ENCODE data around the gene HERC4. TPM values are rescaled to one million over a fixed set of nuclear protein-coding genes. Genes with fewer than 3 reads are reported as not detected.

The HERC4 gene
- total RNA-seq, 1 experiment from 2014 or later = 95.2 TPM

DNA sequence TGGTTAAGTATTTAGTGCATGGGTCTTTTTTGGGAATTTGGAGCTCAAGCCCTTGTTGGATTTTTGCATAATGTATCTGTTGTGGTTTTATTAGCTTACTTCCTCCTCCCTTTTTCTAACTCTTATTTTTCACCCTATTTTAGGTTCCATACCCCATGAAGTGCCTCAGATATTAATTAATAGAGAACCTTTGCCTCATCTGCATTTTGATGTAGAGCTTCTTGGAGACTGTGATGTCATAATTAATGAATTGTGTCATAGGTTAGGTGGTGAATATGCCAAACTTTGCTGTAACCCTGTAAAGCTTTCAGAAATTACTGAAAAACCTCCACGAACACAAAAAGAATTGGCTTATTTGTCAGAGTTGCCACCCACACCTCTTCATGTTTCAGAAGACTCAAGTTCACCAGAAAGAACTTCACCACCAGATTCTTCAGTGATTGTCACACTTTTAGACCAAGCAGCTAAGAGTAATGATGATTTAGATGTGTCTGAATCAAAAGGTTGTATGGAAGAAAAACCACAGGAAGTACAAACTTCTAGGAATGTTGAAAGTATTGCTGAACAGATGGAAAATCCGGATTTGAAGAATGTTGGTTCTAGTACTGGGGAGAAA is 162.6 kb downstream of the HERC4 start:
- intact Hi-C loops (cut with micrococcal nuclease; ENCODE audit: unreplicated experiment) = no loop called here
- Mint-ChIP-seq H3K27ac (ENCODE audit: unreplicated experiment) (no peak overlapping the region), H3K27me3 (ENCODE audit: unreplicated experiment) (no peaks in the 10 kb centered on the region), H3K4me3 (ENCODE audit: low read depth, unreplicated experiment) (no peak overlapping the region), H3K4me1 (ENCODE audit: low read depth, unreplicated experiment) (no peaks in the 10 kb centered on the region), H3K36me3 (ENCODE audit: insufficient read depth, unreplicated experiment) (peaks cover 65% of the 10 kb centered on the region), H3K9me3 (ENCODE audit: low read depth, unreplicated experiment) (no peaks in the 10 kb centered on the region)
- no TSS peak for BruUV-seq (replicated peaks)
- CTCF ChIA-PET = interaction anchor here (0.5 kb wide), 1 partner anchor 380 kb away, joined by 4 read pairs; no protein-coding TSS in a partner anchor
- DNase-seq = no peak
- TF ChIP-seq, protein P1, sequence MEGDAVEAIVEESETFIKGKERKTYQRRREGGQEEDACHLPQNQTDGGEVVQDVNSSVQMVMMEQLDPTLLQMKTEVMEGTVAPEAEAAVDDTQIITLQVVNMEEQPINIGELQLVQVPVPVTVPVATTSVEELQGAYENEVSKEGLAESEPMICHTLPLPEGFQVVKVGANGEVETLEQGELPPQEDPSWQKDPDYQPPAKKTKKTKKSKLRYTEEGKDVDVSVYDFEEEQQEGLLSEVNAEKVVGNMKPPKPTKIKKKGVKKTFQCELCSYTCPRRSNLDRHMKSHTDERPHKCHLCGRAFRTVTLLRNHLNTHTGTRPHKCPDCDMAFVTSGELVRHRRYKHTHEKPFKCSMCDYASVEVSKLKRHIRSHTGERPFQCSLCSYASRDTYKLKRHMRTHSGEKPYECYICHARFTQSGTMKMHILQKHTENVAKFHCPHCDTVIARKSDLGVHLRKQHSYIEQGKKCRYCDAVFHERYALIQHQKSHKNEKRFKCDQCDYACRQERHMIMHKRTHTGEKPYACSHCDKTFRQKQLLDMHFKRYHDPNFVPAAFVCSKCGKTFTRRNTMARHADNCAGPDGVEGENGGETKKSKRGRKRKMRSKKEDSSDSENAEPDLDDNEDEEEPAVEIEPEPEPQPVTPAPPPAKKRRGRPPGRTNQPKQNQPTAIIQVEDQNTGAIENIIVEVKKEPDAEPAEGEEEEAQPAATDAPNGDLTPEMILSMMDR (IDR thresholded peaks at IDR 0.05; ENCODE audit: unreplicated experiment) = no peak

DNA sequence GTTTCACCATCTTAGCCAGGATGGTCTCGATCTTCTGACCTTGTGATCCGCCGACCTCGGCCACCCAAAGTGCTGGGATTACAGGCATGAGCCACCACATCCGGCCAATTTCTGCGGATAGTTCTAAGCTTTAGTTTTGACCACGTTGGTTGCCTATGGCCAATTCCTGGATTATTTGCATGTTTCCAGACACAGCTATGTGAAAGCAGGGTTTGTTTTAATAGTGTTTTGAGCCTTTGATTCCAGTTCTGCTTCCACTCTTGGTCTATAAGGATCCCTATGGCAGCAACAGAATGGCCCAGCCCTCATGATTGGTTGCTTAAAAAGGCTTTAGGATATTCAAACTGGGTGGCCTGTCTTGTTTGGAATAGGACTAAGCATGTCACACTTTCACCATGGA is 171.5 kb downstream of the HERC4 start:
- Mint-ChIP-seq H3K27me3 (ENCODE audit: unreplicated experiment) (no peaks in the 10 kb centered on the region), H3K9me3 (ENCODE audit: low read depth, unreplicated experiment) (no peaks in the 10 kb centered on the region), H3K36me3 (ENCODE audit: insufficient read depth, unreplicated experiment) (peaks cover 13% of the 10 kb centered on the region), H3K4me3 (ENCODE audit: low read depth, unreplicated experiment) (no peak overlapping the region), H3K27ac (ENCODE audit: unreplicated experiment) (no peak overlapping the region), H3K4me1 (ENCODE audit: low read depth, unreplicated experiment) (no peaks in the 10 kb centered on the region)
- CTCF ChIA-PET = no interaction called here
- TF ChIP-seq, protein P1 (IDR thresholded peaks at IDR 0.05; ENCODE audit: unreplicated experiment) = no peak
- no TSS peak for BruUV-seq (replicated peaks)
- no peak for DNase-seq
- intact Hi-C loops (cut with micrococcal nuclease; ENCODE audit: unreplicated experiment) = no loop called here

DNA sequence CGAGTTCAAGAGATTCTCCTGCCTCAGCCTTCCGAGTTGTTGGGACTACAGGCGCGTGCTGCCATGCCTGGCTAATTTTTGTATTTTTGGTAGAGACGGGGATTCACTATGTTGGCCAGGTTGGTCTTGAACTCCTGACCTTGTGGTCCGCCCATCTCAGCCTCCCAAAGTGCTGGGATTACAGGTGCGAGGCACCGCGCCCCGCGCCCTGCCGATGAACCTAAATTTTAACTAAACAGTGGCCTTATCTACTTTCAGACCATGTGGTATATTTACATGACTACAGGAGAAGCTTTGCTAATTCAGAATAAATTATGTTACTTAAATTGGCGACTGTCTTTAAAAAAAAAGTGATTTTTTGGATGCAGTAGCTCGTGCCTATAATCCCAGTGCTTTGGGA is 181.4 kb downstream of the HERC4 start:
- Mint-ChIP-seq H3K27ac (ENCODE audit: unreplicated experiment) (no peak overlapping the region), H3K36me3 (ENCODE audit: insufficient read depth, unreplicated experiment) (peaks cover 62% of the 10 kb centered on the region), H3K9me3 (ENCODE audit: low read depth, unreplicated experiment) (no peaks in the 10 kb centered on the region), H3K4me1 (ENCODE audit: low read depth, unreplicated experiment) (no peaks in the 10 kb centered on the region), H3K27me3 (ENCODE audit: unreplicated experiment) (no peaks in the 10 kb centered on the region), H3K4me3 (ENCODE audit: low read depth, unreplicated experiment) (no peak overlapping the region)
- TF ChIP-seq, protein P1 (IDR thresholded peaks at IDR 0.05; ENCODE audit: unreplicated experiment) = no peak
- CTCF ChIA-PET = interaction anchor here (0.6 kb wide), 1 partner anchor 8 kb away, joined by 3 read pairs; no protein-coding TSS in a partner anchor
- intact Hi-C loops (cut with micrococcal nuclease; ENCODE audit: unreplicated experiment) = no loop called here
- no peak for DNase-seq
- BruUV-seq (replicated peaks) = no TSS peak

DNA sequence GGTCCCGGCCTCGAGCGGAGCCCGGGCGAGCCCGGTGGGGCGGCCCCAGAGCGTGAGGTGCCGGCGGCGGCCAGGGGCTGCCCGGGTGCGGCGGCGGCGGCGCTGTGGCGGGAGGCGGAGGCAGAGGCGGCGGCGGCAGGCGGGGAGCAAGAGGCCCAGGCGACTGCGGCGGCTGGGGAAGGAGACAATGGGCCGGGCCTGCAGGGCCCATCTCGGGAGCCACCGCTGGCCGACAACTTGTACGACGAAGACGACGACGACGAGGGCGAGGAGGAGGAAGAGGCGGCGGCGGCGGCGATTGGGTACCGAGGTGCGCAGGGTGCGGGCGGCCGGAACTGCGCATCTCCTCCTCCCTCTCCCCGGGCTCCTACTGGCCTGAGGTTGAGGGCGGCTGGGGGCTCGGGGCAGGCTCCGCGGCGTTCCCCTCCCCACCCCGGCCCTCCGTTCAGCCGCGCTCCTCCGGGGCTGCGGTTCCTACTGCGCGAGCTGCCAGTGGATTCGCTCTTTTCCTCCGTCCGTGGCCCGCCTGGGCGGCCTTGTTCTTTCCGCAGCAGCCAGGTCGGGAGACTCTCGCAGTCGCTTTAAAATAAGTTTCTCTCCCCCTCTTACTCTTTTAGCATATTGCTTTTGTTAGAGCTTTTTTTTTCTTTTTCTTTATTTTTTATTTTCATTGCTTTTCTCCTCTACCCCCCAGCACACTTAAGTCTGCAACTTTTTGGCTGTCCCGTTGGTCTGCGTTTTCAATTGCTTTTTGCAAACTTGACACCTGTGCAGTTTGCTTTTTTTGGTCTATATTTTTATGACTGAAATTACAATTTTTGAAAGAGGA is 190.0 kb downstream of the HERC4 start:
- TF ChIP-seq, protein P1 (IDR thresholded peaks at IDR 0.05; ENCODE audit: unreplicated experiment) = no peak
- BruUV-seq (replicated peaks) = no TSS peak
- Mint-ChIP-seq H3K9me3 (ENCODE audit: low read depth, unreplicated experiment) (no peaks in the 10 kb centered on the region), H3K27me3 (ENCODE audit: unreplicated experiment) (no peaks in the 10 kb centered on the region), H3K4me3 (ENCODE audit: low read depth, unreplicated experiment) (peak overlapping the region; percentile 93), H3K27ac (ENCODE audit: unreplicated experiment) (peak overlapping the region; percentile 97), H3K4me1 (ENCODE audit: low read depth, unreplicated experiment) (peaks cover 20% of the 10 kb centered on the region), H3K36me3 (ENCODE audit: insufficient read depth, unreplicated experiment) (peaks cover 57% of the 10 kb centered on the region)
- intact Hi-C loops (cut with micrococcal nuclease; ENCODE audit: unreplicated experiment) = loop anchor here (1.0 to 10.0 kb wide), 3 partner anchors 30 to 450 kb away; partner anchors contain the start of genes HNRNPH3 and PBLD
- CTCF ChIA-PET = interaction anchor here (0.5 to 1.3 kb wide), 5 partner anchors 13 to 1117 kb away, joined by 4 to 14 read pairs (median 6); no protein-coding TSS in a partner anchor
- peak; percentile 85 for DNase-seq

All from Calu3 (cell line).